HG03039 (cell line): ENCODE results near the gene EIF4E3.

ENCODE experiments used
- ATAC-seq: cut with Tn5 transposase; IDR thresholded peaks from one replicate; pipeline ENCODE4 v1.9.1; 2021; ENCODE audit warnings: mild to moderate bottlenecking, moderate library complexity; ENCODE audit not compliant: unreplicated experiment

EIF4E3 gene

DNA sequence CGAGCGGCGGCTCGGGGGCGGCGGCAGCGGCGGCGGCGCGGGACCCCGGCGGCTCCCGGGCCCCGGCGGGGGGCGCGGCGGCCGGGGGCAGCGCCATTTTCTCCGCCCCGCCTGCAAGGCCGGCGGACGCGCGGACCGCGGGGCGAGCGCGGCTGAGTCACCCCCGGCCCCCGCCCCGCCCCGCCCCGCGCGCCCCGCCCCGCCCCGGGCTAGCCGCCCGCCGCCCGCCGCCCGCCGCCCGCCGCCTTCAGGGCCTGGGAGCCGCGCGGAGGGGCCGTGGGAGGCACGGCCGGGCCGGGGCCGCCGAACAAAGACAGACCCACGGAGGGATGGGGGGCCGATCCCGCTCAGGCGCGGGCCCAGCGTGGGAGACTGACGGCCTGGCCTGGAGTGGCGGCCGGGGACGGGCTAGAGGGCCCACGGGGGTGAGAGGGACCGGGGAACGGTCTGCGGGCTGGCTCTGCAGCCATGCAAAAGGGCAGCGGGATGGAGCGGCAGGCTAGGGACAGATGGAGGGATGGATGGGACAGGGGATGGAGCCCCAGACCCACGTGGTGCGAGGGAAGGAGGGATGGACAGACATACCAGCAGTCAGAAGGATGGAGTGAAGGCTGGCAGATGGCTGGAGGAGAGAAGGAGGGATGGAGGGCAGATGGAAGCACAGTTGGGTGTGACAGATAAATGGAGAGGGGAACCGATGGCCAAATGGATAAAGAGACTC is at the start of gene EIF4E3:
Gene EIF4E3, minus strand, starts transcription at position 132 of the 721 bp plus-strand sequence. Its CDS starts 35 bp downstream, at position 97.
- ATAC-seq = peak; percentile 45

DNA sequence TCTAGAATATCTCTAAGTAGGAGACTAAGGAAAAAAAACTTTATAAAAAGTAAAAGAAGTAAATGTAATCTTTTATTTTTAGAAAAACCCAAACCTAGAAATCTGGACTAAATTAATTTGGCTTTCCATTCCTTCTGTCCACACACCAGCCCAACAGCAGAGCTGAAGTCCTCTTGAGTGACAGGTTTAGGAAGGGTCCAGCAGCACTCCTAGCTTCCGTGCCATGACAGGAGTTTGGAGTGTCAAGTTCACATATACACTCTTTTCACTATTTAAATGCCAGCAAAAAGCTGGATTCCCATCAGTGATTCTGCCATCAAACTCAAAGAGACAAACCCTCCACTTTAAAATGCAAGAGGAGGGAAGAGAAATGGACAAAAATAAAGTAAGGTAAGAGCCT is 46.7 kb upstream of the EIF4E3 start:
- ATAC-seq = no peak

DNA sequence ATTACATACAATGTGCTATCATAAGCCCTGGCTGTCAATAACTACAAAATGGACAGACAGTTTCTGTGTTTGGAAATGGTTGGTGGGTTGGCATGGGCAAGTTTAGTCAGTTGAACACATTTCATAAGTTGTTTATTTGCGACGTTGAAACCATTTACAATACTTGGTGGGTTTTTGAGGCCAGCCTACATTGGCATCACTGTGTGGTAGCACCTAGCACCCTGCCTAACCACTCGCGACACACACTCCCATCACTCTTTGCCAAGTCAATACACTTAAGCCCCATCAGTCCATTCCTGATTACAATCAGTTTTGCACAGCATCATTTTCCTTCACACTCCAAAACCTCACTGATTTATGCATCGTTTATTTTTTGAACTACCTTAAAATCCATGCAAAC is 45.9 kb upstream of the EIF4E3 start:
- no peak for ATAC-seq

DNA sequence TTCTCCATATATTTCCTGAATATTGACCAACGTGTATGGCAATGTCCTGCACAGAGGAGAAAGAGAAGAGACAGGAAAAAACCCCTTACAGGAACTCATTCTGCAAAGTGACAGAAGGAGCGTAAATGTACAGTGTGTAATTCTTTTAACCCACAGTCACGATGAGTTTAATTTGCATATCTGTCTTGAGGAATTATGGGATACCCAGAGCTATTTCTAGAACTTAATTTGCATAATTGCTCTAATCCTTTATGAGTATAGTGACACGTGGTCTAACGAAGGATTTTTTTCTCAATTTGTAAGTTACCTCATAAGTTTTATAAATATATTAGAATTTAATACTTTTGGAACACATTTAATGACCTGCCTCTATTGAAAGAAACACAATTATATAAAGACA is 38.2 kb upstream of the EIF4E3 start:
- ATAC-seq = no peak

DNA sequence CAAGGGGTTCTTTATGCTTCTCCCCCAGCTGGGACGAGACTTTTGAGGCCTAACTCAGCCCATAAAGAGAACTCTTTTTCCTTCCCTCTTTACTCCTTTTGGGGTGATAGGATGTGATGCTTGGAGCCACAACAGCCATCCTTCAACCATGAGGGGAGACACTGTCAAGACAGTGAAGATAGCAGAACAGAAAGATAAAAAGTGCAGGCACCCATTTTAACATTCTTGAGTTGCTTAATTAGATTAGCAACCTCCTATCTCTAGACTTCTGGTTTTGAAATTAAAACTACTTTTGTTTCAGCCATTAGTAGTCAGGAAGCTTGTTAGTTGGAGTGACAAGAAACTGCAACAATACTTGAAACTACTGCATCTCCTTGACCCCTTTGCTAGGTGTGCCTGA is 34.9 kb upstream of the EIF4E3 start:
- no peak for ATAC-seq

DNA sequence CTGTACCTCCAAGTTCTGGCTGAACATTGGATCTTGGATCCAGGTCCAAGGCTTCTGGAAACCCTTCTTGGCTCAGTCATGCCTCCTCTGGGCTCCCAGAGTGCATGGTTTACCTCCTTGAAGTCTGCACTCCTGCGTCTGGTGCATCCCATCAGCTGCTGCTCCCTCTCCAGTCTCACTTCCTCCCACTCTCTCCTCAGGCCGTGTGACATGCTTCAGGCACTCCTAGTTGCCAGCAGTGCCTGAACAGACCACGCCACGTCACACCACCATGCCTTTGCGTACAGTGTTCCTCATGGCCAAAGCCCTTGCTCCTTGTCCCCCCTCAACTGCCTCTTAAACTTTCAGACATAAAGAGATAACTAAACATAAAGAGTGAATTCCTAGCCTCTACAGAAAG is 34.2 kb upstream of the EIF4E3 start:
- no peak for ATAC-seq

DNA sequence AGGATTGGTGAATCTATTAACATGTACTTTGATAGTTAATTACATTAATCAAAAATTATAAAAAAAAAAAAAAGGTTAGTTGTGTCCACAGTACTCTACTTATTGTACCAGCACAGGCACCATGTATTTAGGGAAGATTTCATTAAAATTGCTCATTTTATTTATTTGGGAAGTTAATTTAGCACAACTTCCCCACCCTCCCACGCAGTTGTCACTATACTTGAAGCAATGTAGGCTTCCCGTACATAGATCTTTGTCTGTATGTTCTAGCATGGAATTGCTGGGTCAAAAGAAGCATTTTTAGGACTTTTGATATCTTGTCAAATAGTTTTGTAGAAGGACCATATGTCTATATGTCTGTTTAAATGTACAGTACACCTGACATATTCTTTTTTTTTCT is 32.9 kb upstream of the EIF4E3 start:
- no peak for ATAC-seq

DNA sequence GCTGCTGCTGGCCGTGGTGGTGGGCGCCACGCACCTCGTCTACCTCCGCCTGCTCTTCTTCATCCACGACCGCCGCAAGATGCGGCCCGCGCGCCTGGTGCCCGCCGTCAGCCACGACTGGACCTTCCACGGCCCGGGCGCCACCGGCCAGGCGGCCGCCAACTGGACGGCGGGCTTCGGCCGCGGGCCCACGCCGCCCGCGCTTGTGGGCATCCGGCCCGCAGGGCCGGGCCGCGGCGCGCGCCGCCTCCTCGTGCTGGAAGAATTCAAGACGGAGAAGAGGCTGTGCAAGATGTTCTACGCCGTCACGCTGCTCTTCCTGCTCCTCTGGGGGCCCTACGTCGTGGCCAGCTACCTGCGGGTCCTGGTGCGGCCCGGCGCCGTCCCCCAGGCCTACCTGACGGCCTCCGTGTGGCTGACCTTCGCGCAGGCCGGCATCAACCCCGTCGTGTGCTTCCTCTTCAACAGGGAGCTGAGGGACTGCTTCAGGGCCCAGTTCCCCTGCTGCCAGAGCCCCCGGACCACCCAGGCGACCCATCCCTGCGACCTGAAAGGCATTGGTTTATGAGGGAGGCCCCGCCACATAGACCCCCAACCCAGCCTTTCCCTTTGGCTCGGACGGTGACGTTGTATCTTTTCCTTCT is 29.5 kb upstream of the EIF4E3 start:
- no peak for ATAC-seq

DNA sequence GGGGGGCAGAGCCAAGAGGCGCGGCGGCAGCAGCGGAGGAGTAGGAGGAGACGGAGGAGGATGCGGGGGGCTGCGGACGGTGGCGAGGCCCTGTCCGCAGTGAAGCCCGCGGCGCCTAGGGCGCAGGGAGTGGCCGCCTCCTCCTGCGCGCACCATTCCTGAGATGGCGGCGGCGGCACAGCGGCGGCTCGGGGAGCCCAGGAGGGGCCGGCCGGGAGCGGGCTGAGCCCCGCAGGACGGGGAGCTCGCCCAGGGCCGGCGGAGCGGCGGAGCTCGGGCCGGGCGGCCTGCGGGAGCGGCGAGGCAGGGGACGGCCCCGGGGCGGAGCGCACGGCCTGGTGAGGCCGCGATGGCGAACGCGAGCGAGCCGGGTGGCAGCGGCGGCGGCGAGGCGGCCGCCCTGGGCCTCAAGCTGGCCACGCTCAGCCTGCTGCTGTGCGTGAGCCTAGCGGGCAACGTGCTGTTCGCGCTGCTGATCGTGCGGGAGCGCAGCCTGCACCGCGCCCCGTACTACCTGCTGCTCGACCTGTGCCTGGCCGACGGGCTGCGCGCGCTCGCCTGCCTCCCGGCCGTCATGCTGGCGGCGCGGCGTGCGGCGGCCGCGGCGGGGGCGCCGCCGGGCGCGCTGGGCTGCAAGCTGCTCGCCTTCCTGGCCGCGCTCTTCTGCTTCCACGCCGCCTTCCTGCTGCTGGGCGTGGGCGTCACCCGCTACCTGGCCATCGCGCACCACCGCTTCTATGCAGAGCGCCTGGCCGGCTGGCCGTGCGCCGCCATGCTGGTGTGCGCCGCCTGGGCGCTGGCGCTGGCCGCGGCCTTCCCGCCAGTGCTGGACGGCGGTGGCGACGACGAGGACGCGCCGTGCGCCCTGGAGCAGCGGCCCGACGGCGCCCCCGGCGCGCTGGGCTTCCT is 28.8 kb upstream of the EIF4E3 start, which contains the start of gene GPR27:
Gene GPR27, plus strand, starts transcription at position 155 of the 909 bp plus-strand sequence. Its CDS starts 195 bp downstream, at position 350.
- ATAC-seq = no peak

DNA sequence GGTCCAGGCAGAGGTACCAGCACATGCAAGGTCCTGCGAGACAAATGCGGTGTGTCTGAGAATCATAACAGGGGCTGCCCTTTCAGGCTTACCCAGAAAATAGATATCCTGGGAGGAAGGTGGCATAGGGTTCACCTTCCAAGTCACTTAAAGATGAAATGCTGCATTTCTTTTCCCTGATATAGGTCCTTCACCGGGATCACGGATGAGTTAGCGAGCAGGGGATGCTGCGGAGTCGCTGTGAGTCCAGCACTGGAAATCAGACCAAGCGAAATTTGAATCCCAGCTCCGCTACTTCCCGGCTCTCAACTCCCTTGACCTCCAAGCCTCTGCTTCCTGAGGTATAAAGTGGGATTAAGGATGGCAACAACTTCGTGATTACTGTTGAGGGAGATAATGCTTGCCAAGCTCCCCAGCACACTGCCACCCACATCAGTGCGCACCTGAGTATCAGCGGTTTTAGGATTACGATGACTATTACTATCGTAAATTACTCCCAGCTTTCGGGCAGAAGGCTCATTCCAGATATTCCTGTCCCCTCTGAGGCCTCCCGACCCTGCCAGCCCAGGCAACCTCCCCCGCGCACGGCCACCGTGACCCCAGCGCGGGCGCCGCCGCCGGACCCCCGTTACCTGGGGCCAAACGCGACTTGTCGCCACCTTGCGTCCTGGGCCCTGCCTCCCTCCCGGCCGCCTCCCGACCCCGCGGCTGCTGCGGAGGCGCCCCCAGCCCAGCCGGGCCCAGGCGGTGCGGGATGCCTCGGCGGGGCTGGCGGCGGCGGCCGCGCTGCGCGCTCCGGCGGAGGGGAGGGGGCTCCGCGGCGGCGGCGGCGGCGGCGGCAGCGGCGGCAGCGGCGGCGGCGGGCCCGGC is 27.9 kb upstream of the EIF4E3 start:
- no peak for ATAC-seq

DNA sequence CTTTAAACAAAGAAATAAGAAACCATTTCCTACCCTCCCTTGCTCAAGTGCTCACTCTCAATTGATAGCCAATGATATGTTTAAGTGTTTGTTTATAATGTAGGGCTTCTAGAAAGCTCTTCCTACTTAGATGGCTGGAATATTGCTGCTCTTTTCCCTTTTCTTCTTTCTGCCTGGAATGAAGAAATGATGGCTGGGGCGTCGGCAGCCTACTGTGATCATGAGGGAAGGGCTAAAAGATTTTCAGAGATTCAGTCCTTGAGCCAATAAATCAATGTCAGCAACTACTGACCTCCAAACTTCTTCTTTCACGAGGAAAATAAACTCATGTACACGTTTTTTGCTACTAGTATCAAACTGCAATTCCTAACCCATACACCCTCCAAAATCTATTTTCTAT is 26.4 kb upstream of the EIF4E3 start:
- ATAC-seq = no peak

DNA sequence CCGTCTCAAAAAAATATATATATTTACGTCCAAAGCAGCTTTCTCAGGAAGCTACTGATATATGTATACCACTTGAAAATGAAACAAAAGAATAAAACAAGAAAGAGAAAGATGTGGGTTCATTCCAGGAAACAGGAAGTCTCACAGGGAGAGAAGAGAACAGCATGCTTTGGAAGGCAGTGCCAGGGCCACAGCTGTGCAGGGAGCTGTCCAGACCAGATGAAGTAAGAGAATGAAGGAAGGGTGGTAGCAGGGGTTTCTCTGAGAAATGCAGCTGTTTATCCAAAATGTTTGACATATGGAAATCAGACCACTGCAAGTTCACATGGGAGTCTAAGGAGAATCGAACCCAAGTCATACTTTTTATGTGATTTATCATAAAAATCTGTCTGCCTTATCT is 19.5 kb upstream of the EIF4E3 start:
- ATAC-seq = no peak

DNA sequence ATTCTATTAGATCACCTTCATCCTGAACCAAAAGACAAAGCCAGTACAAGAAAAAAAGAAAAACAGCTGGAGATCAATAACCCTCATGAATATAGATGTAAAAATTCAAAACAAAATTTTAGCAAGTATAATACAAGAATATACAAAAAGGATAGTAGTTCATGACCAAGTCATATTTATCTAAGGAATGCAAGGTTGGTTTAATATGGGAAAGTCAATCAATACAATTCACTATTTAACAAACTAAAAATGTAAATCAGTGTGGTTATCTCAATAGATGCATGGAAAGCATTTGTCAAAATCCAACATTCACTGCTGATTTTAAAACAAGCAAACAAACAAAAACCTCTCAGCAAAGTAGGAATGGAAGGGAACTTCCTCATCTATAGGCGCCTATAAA is 17.4 kb upstream of the EIF4E3 start:
- no peak for ATAC-seq

DNA sequence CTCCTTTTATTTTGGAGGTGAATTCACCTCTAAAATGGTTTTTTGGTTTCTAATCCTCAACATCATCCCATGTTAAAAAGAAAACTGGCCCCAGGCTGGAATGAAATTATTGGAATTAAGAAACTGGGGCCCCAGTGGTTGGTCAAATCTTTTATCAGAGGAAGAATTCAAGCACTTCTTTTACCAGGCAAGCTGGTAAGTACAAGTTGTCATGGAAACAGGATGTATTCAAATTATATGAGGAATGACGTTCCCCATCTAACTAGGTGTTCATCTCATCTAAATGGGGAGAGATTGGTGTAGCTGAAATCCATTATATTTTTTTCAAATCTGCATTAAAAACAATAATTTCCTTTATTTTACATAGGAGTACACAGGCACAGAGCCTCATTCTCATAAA is 9.7 kb upstream of the EIF4E3 start:
- ATAC-seq = no peak

DNA sequence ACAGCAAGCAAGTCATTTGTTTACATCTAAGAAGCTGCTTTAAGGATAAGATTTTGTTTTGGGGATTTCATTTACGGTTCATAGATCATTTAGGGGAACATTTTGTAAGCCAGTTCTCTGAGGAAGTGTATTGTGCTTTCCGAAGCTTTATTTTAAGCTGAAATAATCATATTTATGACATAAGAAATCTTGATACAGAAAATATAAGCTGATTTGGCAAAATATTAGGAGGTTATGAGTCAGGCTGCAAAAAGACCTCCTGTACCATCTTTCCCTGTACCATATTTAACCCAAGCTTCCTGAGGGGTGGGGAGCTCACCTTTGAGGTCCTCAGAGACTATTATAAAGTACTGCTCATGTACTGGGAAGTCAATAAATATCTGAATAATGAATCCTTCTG is 8.1 kb upstream of the EIF4E3 start:
- ATAC-seq = no peak

DNA sequence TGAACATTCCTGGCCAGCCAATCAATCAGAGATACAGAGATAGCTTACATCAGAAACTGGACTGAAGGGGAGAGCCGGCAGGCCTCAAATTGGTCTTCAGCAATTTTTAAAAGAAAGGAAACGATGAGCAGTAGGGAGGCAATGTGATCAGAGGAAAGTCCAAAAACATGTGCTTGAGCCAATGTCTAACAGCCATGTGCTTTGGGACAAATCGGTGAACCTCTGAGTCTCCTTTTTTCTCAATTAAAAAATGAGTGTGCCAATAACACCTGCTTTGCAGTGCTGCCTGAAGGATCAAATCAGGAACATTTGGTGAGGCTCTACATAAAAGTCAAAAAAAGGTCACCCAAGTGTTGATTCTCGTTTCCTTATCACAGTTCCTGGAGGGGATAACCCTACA is 7.4 kb upstream of the EIF4E3 start:
- no peak for ATAC-seq

DNA sequence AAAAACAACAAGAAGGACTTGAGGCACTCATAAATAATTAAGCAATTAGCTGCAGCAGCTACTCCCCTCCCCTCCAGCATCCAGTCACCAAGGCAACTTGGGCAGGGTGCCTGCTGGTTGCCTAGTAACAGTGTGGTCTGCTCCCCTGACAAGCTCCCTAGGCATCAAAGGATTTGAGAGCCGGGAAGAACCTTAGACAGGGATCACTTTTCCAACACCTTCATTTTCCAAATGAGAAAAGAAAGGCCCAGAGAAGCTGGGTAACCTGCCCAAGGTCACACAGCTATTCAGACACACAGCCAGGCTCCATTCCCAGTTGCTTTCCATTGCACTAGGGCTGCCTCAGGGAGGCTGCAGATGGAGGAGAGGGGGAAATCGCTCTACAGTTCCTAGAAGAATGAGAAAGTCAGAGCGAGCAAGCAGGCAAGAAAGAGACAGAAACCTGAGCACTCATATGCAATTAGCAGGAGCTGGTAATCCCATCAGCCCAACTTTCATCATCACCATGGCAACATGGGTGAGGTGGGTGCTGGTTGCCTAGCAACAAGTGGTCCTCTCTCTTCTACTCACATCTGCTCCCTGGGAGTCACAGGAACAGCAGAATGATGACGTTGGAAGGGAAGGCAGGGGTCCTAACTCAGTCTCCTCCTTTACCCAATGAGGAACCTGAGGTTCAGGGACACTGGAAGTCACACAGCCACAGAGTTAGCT is 3.6 kb upstream of the EIF4E3 start:
- ATAC-seq = no peak

DNA sequence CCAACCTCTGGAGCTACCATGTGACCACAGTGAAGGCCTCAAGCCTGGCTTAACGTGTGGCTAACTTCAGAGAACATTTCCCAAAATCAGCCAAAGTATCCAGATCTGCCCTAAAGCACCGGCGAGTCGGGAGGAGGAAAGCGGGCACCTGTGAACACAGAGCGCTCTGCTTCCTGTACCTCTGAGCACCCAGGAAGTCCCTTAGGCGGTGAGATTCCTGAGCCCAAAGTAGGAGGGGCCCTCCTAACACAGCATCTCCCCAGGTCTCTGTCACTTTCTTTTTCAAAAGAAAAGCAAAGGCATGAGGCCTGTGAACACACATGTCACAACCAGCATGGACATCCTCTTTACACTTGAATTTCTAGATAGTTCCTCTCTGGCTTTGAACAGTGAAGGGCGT is 944 bp upstream of the EIF4E3 start:
- ATAC-seq = no peak

DNA sequence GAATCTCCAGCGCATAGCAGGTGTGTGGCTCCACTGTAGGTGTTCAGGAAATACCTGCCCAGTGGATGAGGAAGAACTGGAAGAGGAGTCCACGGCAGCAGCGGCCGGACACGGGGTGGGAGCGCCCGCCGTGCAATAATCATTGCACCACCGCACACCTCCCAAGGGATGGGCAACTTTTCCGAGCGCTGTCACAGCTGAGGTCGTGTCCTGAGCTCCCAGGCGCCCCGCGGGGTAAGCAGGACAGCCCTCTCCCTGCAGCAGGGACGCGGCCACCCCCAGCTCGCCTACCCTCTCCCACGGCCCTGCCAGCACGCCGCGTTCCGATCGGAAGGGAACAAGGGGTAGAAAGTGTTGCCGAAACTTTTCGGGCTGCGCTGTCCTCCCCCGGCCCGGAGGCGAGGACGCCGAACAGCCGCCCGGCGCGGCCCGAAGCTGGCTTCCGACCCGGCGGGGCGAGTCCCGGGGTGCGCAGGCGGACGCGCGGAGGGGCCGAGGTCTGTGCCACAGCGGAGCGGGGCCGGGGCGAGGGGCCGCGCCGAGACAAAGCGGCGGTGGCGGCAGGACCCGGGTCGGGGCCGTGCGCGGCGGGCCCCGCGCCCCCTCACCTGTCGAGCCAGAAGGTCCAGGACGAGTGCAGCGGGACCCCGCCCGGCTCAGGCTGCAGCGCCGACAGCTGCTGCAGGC is 475 bp downstream of the EIF4E3 start:
- peak; percentile 44 for ATAC-seq

DNA sequence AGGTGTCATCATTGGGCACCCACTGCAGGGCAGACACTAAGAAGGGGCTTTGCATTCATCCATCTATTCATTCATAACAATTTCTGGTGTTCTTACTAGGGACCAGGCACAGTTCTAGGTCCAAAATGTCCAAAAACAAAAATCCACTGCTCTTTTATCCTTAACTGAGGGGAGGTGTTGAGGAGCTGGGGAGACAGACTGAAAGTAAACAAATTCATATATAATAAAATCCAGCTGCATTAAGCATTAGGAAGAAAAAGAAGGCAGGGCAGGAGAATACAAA is 1.1 kb downstream of the EIF4E3 start:
- no peak for ATAC-seq
